Body of pancreas (tissue), 4 donors: ENCODE data around the gene ARHGEF19. TPM values are rescaled to one million over a fixed set of nuclear protein-coding genes. Genes with fewer than 3 reads are reported as not detected.

Source experiments
- ATAC-seq: fragments of 150-250 bp; one replicate; pipeline ENCODE4 v1.9.1; 2016
- DNase-seq, 4 donors: peaks; one replicate each; pipeline ENCODE4 v3.0.0-alpha.2; 2019
- H3K27ac ChIP-seq, 4 donors: fragments of 200-600 bp; sonication (generic); 1 replicate in 3 of 4; 2 replicates in 1 of 4; pipeline versions ENCODE4 v1.5.1 to v1.6.1; 2016 to 2019; ENCODE audit warnings: mild to moderate bottlenecking in 1 of 4, mixed read lengths in 1 of 4, moderate library complexity in 1 of 4
- H3K27me3 ChIP-seq, 2 donors: fragments of 200-600 bp; sonication (generic); one replicate each; pipeline ENCODE4 v1.6.0; 2016; ENCODE audit warnings: mild to moderate bottlenecking in 1 of 2
- H3K36me3 ChIP-seq, 2 donors: fragments of 200-600 bp; sonication (generic); replicated peaks in 1 of 2; 2 replicates each; pipeline ENCODE4 v1.5.1; 2016; ENCODE audit warnings: low read depth in 2 of 2; ENCODE audit not compliant: insufficient read depth in 1 of 2
- H3K4me1 ChIP-seq: fragments of 200-600 bp; sonication (generic); one replicate; pipeline ENCODE4 v1.6.0; 2016
- H3K4me3 ChIP-seq, 2 donors: fragments of 200-600 bp; sonication (generic); 1 replicate in 1 of 2; 2 replicates in 1 of 2; pipeline ENCODE4 v1.5.1; 2016 to 2019
- H3K9me3 ChIP-seq, 3 donors: fragments of 200-600 bp; sonication (generic); 1 replicate in 2 of 3; 2 replicates in 1 of 3; pipeline ENCODE4 v1.5.1; 2016
- POLR2A ChIP-seq, 3 donors: fragments of 450-650 bp; IDR thresholded peaks; one replicate each; pipeline ENCODE4 v1.6.1; 2016; ENCODE audit warnings: antibody characterized with exemption in 3 of 3, mild to moderate bottlenecking in 2 of 3
- WGBS, 2 donors: methylation state at CpG; one replicate each; pipeline ENCODE4 v1.1.5; 2017; 5-methylcytosine and 5-hydroxymethylcytosine counted together
- intact Hi-C: fragments of 100-400 bp; cut with DNase I; formaldehyde crosslinking; loops from one replicate; pipeline ENCODE4 v1.15.1; 2023
- total RNA-seq, 2 donors: library from RNA; depleted of rRNA; stranded (reverse); fragments of >200 nt; gene quantifications; one replicate each; pipeline ENCODE4 v1.1.0, GENCODE V29; 2016
- TF ChIP-seq, protein P1 (sequence below), 7 experiments: fragments of 450-650 bp in 4 of 7; fragments of 200-600 bp in 3 of 7; sonication (generic) in 3 of 7; IDR thresholded peaks; one replicate each; pipeline ENCODE4 v1.5.1; 2016 to 2019; ENCODE audit warnings: antibody characterized with exemption in 7 of 7

Gene ARHGEF19
- total RNA-seq, 2 donors from 2014 or later = 15.3 to 31.3 TPM

- intact Hi-C loops = no loop called here
- ATAC-seq (peak; percentile 96), DNase-seq (peak; percentile 96 to 98 (median 97))
- TF ChIP-seq, protein P1, sequence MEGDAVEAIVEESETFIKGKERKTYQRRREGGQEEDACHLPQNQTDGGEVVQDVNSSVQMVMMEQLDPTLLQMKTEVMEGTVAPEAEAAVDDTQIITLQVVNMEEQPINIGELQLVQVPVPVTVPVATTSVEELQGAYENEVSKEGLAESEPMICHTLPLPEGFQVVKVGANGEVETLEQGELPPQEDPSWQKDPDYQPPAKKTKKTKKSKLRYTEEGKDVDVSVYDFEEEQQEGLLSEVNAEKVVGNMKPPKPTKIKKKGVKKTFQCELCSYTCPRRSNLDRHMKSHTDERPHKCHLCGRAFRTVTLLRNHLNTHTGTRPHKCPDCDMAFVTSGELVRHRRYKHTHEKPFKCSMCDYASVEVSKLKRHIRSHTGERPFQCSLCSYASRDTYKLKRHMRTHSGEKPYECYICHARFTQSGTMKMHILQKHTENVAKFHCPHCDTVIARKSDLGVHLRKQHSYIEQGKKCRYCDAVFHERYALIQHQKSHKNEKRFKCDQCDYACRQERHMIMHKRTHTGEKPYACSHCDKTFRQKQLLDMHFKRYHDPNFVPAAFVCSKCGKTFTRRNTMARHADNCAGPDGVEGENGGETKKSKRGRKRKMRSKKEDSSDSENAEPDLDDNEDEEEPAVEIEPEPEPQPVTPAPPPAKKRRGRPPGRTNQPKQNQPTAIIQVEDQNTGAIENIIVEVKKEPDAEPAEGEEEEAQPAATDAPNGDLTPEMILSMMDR (IDR thresholded peaks at IDR 0.05) = no peak
- peak; percentile 52 to 76 (median 75) for TF ChIP-seq POLR2A (IDR thresholded peaks at IDR 0.05)
- Histone ChIP-seq H3K9me3 (no peaks in the 10 kb centered on the region), H3K27ac (peak within 1 kb of the TSS; percentile 92 to 97 (median 93)), H3K36me3 (no peaks in the 10 kb centered on the region), H3K4me3 (peak within 1 kb of the TSS; percentile 23 to 82), H3K27me3 (no peaks in the 10 kb centered on the region), H3K4me1 (peaks cover 20% of the 10 kb centered on the region)
- 1 to 2% methylated on average over 26 to 57 of the region's 57 CpGs for WGBS, 2 donors
These were observed 24.3 kb upstream of the ARHGEF19 start, which contains the start of gene CPLANE2 for GRCh38 chr1:16236511-16237342. Gene CPLANE2 (minus strand): TSS chr1:16237183. CDS start chr1:16236742, 441 bp downstream.

DNA sequence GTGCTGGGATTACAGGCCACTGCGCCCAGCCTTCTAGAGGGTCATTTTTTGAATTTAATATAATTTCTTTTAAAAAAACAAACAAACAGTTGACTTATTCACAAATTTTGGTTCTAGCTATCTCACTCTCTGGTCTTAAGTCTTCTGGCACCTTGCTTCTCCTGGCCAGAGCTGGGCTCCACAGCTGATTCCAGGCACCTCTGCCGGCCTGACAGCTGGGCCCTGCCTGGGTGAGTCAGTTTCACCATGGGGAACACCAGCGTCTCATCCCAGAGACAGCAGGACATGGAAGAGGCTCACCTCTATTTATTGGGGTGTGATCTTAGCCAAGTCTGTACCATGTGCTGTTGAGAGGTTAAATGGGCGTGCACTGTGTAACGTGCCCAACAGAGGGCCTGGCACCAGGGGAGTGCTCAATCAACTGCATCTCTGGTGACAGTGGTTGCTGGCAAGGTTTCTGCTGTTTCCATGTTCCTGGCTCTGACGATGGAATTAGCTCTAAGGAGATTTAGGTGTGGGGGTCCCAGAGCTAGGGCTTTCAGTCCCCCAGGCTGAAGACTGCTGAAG lies 23.6 kb upstream of the ARHGEF19 start:
- H3K9me3 ChIP-seq = no peaks in the 10 kb centered on the region
- DNase-seq = peak; percentile 44 to 68 (median 60)

DNA sequence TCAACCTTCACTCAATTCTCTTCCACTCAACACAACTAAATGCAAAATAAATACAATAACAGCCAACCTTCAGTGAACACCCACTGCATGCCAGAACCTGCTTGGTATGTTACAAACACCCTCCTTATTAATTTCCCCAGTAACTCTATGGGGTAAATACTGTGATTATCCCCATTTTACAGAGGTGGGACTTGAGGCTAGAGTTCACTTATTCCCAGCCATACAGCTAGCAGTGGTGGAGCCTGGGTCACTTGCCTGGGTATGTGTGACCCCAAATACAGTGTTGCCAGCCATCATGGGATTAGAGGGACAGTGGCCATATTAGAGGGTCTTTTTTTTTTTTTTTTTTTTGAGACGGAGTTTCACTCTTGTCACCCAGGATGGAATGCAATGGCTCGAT lies 22.9 kb upstream of the ARHGEF19 start:
- no peak overlapping the region for H3K4me3 ChIP-seq
- H3K36me3 ChIP-seq = no peaks in the 10 kb centered on the region
- H3K9me3 ChIP-seq = no peaks in the 10 kb centered on the region
- H3K4me1 ChIP-seq = peaks cover 20% of the 10 kb centered on the region
- no peak for DNase-seq
- 76 to 82% methylated on average over 2 of the region's 2 CpGs for WGBS, 2 donors
- no peak for TF ChIP-seq POLR2A (IDR thresholded peaks at IDR 0.05)
- TF ChIP-seq, protein P1 (IDR thresholded peaks at IDR 0.05) = no peak
- H3K27me3 ChIP-seq = no peaks in the 10 kb centered on the region
- no peak overlapping the region for H3K27ac ChIP-seq
- intact Hi-C loops = no loop called here
- no peak for ATAC-seq

More for the DNA sequence above, 23.6 kb upstream of the ARHGEF19 start:
- H3K4me3 ChIP-seq = peak overlapping the region in 1 of 2 donors; percentile 82
- peak overlapping the region; percentile 92 to 97 (median 93) for H3K27ac ChIP-seq
- H3K36me3 ChIP-seq = no peaks in the 10 kb centered on the region
- WGBS, 2 donors = 29 to 36% methylated on average over 4 to 6 of the region's 6 CpGs
- no peaks in the 10 kb centered on the region for H3K27me3 ChIP-seq
- intact Hi-C loops = no loop called here
- peak; percentile 55 for ATAC-seq
- H3K4me1 ChIP-seq = peaks cover 20% of the 10 kb centered on the region
- TF ChIP-seq, protein P1 (IDR thresholded peaks at IDR 0.05) = peak in 4 of 7 experiments; percentile 41 to 54 (median 48)
- TF ChIP-seq POLR2A (IDR thresholded peaks at IDR 0.05) = no peak

DNA sequence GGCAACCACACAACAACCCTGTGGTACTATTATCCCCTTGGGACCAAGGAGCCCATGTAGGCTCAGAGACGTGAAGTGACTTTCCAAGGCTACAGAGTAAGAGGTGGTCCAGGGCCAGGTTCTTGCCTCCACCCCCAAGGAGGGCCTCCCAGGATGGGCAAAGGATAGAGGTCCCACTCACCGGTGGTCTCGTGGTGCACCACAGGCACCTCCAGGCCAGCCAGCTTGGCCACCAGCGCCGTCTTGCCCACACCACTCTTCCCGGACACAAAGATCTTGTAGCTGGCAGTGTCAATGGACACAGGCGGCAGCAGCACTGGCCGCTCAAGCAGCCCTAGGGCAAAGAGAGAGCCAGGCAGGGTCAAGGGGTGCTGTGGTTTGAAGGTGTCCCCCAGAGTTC lies 21.0 kb upstream of the ARHGEF19 start:
- Histone ChIP-seq H3K9me3 (no peaks in the 10 kb centered on the region), H3K27me3 (no peaks in the 10 kb centered on the region), H3K27ac (no peak overlapping the region), H3K4me1 (peaks cover 20% of the 10 kb centered on the region), H3K4me3 (no peak overlapping the region), H3K36me3 (no peaks in the 10 kb centered on the region)
- TF ChIP-seq POLR2A (IDR thresholded peaks at IDR 0.05) = no peak
- TF ChIP-seq, protein P1 (IDR thresholded peaks at IDR 0.05) = no peak
- 89 to 96% methylated on average over 3 to 8 of the region's 8 CpGs for WGBS, 2 donors
- ATAC-seq (no peak), DNase-seq (no peak)
- intact Hi-C loops = no loop called here
